H4 (cell line): ENCODE measurements around the gene HMOX1. TPM values are rescaled to one million over a fixed set of nuclear protein-coding genes. Genes with fewer than 3 reads are reported as not detected.

Source experiments
- DNase-seq: peaks from one replicate; pipeline ENCODE4 v3.0.0-alpha.2; 2015; ENCODE audit warnings: low spot score
- total RNA-seq: library from RNA; depleted of rRNA; stranded (reverse); fragments of >200 nt; shearing (Covaris generic); gene quantifications from 2 replicates; pipeline ENCODE4 v1.2.3, GENCODE V29; 2014

The HMOX1 gene
- total RNA-seq, 1 experiment from 2014 or later = 49.2 TPM

DNA sequence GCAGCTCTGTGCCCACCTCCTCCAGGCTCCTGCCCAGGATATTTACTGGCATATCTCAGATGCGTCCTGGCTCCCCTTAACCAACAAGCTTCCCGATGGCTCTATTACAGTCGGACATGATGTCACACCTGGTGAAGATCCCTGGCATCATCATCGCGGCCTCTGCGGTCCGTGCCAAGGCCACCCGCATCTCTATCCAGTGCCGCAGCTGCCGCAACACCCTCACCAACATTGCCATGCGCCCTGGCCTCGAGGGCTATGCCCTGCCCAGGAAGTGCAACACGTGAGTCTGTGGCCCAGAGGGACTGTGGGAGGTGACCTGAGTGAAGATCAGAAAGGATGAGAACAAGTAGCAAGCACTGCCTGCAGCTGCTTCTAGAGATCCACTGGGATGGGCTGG, 25.5 kb downstream of the HMOX1 start:
- DNase-seq = no peak

DNA sequence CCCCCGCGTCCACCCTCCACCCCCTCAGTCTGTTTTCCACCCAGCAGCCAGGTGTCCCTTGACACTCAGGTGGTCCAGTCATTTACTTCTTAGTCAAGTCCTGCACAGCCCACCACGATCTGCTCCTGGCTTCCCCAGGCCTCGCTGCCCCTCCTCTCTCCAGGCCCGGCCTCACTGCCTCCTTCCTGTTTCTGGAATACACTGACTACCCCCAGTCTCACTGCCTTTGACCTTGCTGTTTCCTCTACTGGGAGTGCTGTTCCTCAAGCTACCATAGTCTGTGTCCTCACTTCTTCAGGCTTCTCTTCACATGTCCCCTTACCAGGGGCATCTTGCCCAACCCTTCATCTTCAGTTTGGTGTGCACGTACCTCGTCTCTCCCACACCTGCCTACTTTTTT, 26.5 kb downstream of the HMOX1 start:
- no peak for DNase-seq

DNA sequence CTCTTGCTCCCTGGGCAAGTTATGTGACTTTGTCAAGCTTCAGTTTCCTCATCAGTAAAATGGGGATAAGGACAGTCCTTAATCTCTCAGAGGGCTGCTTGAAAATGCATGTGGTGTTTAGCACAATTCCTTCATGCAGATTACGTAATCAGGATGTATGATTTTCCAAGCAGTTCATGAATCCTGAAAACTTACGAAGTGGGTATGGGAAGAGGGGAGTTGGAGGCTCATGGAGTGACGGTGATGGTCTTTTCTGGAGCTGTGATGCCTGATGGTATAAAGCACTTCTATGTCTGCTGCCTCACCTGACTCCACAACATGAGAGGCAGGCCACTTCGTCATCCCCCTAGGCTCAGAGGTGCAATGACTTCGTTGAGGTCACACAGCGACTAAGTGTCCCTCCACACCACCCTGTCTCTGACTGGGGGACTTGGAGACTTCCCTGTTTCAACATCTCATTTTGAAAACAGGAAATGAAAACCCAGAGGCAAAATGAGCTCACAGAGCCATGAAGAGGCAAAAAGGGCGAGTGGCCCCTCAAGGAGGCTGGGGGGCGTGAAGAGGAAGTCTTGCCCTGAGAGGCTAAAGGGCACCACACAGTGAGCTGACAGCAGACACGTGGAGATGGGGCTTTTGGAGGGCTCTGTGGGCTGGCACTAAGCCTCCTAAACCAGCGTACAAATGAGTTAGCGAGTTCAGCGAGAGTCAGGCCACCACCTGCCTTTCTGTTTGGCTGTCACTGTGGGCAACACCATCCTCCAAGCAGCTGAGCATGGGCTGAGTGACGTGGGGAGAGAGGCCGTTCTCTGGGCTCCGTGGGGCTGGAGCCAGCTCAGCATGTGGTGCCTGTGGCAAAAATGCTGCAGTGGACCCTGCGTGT, 29.1 kb downstream of the HMOX1 start:
- no peak for DNase-seq

DNA sequence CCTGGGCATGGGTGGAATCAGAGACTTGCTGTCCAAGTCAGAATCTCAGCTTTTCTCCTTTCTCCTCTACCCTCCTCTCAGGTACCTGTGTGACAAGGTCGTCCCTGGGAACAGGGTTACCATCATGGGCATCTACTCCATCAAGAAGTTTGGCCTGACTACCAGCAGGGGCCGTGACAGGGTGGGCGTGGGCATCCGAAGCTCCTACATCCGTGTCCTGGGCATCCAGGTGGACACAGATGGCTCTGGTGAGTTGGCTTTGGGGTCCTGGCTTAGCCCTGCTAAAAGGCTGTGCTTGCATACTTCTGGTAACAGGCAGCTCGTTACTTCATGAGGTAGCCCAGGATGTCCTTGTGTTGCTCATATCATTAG, 29.8 kb downstream of the HMOX1 start:
- no peak for DNase-seq

DNA sequence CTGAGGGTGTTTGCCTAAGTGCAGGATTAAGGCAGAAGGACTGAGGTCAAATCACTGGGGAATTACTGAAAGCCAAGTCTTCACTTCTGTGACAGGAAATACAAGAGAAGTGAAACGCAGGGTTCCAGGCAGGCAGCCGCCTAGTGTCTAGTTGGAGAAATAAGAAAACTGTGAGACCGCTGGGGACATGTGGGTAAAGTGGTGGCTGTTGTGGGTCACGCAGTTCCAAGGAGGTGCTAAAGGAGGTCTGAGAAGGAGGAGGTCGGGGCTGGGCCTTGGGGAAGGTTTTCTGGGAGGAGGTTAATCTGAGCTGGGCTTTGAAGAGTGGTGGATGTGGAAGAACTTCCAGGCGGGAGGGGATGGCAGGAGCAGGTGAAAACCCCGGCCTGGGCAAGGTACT, 30.2 kb downstream of the HMOX1 start:
- DNase-seq = no peak

DNA sequence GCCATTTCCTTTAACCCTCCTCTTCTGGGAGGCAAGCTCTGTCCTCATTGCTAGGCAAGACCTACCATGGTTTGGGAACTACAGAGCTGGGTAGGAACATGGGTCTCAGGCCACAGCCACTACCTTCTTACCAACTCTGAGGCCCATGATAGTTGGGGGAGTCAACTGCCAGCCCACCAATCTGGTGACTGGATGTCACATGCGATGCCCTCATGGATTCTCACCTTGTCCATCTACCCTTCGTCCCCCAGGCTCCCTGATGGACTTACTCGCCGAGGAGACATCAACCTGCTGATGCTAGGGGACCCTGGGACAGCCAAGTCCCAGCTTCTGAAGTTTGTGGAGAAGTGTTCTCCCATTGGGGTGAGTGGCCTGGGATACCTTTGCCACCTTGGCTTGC, 32.7 kb downstream of the HMOX1 start:
- no peak for DNase-seq

DNA sequence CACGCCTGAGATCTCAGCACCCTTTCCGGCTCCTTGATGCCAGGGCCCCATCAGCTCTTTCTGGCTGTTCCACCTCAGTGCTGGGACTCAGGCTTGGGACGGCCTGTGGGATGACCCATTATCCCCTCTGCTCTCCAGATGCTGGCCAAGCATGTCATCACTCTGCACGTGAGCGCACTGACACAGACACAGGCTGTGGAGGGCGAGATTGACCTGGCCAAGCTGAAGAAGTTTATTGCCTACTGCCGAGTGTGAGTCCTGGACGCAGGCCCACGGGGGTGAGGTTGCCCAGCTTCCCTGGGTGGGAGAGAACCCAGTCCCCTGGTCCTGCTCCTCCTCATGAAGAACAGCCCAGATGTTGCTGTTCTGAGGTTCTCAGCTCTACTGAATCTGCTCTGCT, 36.7 kb downstream of the HMOX1 start:
- no peak for DNase-seq

DNA sequence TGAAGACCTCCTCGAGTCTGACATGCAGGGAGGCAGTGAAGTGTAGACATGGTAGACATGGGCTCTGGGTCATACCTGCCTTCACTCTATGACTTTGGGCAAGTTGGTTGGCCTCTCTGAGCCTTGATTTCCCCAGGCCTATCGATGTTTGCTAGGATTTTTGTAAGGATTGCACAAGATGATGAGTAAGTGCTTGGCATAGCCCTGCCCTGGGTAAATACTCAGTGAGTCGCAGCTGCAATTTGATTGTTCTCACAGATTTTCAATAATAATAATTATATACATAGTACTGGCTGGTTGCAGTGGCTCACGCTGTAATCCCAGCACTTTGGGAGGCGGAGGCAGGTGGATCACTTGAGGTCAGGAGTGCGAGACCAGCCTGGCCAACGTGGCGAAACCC, 37.2 kb downstream of the HMOX1 start:
- DNase-seq = no peak

DNA sequence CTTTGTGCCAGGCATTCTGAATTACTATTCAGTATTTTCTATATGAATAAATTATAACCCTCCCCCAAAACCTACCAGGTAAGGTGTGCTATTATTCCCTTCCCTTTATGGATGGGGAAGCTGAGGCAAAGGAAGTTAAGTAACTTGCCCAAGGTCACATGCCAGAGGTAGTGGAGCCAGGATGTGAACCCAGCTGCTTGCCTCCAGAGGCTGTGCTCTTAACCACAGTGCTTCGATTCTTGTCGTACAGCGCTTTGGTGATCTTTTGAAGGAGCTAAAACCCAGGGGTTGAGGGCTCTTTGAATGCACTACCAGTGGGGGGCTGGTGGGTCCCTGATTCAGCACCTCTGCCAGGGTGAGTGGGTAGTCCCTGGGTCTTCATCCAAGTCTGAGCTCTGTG, 37.8 kb downstream of the HMOX1 start:
- no peak for DNase-seq

DNA sequence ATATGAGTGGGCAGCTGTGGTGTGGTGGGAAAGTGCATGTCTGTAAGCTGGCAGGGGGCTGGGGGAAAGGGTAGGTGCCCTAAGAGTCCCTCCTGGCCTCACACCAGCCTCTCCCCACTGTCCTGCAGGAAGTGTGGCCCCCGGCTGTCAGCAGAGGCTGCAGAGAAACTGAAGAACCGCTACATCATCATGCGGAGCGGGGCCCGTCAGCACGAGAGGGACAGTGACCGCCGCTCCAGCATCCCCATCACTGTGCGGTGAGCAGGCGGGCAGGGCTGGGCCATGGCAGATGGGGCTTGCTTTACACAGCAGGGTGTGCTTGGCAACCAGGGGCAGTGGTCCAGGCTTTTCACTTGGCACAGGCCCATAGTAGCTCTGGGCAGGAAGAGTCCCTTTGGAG, 38.9 kb downstream of the HMOX1 start:
- no peak for DNase-seq

DNA sequence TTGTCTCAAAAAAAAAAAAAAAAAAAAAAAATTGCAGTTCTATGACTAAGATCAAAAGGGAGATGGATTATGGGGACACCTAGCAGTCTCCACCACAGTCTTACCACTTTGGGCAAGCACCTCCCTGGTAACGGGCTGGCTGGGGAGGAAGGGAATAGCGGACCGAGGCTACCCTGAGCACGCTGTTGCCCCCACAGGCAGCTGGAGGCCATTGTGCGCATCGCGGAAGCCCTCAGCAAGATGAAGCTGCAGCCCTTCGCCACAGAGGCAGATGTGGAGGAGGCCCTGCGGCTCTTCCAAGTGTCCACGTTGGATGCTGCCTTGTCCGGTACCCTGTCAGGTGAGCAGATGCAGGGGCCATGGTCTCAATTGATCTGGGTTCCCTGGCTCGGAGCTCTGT, 40.2 kb downstream of the HMOX1 start:
- no peak for DNase-seq

DNA sequence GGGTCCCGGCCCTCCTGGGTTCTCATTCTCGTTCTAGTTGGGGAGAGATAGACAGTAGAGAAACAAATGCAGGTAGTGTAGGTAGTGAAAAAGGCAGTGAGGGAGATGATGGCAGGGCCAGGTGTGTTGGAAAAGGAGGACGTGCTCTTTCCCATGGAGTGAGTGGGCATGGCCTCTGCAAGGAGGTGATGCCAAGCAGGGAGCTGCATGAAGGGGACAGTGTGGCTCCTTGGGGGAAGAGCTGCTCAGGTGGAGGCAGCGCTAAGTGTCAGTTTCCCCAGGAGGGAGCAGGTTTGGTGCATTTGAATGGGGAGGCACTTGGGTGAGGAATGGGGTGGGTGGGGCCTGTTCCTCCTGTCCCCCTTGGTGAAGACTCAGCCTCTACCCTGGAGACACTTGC, 41.2 kb downstream of the HMOX1 start:
- no peak for DNase-seq

DNA sequence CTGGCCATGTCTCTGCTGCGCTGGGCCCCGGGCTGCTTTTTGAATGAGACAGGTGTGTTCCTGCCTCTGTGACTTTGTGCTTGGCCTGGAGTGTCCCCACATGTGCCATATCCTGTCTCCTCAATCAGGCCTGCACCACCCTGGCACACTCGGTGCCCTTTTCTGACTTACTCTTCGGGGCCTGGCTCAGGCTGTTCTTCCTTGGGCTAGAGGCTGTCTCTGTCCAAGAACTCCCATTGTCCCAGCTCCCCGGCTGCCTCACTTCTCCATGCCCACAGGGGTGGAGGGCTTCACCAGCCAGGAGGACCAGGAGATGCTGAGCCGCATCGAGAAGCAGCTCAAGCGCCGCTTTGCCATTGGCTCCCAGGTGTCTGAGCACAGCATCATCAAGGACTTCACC, 42.0 kb downstream of the HMOX1 start:
- no peak for DNase-seq

DNA sequence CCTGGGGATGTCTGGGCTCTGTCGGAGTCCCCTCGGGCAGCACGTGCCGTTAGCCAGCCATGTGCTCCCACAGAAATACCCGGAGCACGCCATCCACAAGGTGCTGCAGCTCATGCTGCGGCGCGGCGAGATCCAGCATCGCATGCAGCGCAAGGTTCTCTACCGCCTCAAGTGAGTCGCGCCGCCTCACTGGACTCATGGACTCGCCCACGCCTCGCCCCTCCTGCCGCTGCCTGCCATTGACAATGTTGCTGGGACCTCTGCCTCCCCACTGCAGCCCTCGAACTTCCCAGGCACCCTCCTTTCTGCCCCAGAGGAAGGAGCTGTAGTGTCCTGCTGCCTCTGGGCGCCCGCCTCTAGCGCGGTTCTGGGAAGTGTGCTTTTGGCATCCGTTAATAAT, 43.2 kb downstream of the HMOX1 start:
- DNase-seq = no peak

DNA sequence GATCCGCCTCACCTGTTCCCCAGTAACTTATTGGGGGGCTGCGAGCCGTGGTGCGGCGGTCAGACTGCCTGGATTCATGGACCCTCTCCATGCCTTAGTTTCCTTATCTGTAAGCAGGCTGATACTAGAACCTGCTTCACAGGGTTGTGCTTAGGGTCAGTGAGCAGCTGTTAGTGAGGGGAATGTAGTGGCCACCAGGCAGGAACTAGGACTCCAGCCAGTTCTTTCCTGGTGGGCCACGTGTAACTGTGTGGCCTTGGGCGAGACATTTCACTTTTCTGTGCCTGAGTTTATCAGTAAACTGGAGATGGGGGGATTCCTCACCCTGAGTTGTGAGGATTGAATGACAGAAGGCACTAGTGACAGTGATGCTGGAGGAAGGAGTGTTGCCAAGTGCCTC, 43.9 kb downstream of the HMOX1 start:
- DNase-seq = no peak

DNA sequence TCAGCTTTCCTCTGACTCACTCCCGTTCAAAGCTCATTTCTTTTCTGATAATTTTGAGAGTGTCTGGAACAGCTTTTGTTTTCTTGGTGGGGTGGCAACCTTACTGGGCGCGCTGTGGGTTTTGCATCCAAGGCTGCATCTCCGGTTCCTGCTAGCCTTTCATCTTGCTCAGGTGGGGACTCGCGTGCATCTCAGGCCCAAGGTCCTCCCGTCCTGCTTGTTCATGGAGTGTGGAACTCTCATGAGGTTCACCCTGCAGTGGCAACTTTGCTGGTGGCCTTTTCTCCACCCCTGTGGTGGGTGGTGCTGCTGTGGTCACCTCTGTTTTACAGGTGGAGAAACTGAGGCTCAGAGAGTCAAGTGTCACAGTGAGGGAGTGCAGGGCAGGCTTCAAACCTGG, 44.6 kb downstream of the HMOX1 start:
- no peak for DNase-seq

DNA sequence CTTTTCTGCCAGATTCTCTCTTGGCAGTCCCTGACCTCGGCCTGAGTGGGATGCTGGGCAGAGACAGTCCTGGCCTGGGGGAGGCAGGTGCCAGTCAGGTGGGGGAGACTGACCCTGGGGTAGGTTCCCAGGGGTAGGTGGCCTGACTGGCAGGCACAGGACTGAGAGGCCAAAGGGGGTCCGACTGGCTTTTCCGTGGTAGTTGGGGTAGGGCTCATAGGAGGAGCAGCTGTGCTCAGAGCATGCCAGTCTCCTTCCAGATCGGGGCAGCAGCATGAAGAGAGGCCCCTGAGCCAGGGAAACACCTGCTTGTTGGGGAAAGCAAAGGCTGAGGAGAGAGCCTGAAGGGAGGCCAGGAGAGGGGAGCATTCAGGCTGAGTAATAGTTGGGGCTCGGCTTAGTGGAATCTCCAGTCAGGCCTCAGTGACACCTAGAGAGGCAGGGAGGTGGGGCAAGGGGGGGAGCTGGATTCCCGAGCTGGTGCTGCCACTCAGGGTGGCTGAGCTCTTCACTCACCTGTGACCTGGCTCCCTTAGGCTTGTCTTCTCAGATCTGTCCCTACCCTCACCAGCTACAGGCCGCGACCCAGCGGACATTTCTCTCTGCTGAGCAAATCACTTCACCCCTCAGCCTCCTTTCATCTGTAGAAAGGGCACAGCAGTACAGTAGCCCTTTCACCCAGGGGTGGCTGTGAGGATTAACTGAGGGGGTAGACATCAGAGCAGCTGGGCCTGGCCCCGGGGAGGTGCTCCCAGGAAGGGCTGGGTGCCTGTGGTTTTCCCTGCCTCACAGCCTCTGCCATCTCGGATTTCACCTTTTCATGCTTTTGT, 45.3 kb downstream of the HMOX1 start:
- peak; percentile 49 for DNase-seq

DNA sequence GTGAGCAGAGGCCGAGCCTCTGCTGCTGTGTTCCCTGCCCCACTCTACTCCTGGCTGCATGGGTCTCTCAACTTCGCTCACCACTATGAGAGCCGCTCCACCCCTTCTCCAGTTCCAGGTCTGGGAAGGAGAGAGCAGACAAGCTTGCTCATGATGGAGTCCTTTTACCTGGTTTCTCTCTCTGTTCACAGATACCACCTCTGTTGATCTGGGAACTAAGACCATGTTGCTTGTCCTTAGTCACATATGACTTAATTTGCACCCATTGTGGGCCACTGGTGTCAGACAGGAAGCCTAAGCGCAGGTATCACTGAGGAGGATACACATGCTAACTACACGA, 45.9 kb downstream of the HMOX1 start:
- DNase-seq = no peak

DNA sequence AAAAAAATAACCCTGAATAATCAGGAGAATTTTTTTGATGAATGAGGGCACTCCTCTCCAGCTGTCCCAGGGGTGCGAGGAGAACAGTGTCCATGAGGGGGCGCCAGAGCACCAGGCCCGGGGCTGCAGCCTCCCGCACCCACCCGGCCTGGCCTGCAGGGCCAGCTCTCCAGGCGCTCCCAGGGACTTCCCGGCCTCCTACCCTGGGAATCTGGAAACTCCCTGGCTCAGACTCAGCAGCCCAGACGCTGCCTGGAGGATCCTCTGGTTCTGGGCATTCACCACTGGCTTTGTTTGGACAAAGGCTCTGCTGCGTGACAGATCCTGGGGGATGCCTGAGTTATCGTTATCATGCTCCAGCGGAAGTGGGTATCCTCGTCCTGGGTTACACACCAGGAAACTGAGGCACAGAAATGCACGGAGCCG, 50.0 kb downstream of the HMOX1 start:
- DNase-seq = peak; percentile 70

DNA sequence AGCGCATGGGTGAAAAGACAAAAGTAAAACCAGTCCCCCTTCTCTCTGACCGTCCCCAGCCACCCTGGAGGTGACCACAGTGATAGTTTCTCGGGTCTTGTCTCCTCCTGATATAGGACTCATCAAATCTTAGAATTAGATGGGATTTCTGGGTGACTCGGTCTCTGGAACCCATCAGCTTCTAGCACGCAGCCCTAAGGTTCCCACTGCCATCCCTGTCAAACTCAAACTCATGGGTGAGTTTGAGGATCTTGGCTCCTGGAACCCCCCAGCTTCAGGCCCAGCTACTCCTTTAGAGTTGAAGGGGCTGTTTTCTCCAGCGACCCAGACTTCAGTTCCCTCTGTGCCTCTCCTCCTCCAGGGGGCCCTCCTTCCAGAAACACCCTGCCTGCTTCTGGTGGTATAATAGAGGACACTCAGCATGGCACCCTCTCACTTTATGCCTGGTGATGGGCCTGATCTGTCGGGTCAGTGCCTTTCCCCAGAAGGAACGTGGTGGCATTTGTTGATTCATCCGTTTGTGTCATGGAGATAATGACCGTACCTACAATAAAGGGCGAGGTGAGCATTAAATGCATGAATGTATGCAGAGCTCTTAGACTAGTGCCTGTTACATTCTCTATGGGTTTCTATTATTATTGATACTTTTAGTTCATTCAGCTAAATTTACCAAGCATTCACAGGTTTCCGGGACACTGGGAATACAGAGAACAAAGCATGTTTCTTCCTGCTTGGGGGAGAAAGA, 50.8 kb downstream of the HMOX1 start:
- no peak for DNase-seq

DNA sequence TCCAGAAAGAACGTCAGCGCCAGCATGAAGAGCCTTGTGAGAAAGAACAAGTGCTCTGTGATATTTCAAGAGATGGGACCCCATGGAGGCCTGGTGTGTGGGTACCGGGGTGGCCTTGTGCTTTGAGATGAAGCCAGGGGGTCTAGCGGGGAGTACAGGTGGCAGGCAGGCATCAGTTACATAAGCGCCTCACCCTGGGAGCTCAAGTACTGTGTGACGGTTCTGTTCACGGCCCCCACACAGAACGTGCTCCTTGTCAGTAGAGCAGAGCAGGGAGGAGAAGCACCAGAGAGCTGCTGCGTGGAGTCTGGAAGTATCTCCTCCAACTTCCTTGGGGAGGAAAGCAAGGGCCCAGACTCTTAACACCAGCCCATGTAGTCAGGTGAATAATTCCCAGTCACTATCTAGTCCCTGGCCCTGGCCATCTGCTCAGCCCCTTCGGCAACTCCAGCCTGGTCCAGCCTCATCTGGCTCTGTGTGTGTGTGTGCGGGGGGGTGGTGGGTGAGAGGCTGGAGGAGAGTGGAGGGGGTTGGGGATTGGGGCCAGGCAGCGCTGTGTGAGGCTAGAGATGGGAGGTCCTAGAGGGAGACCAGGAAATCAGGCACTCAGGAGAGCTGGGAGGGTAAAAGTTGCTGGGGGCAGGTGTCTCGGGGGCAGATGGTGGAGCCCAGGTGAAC, 51.5 kb downstream of the HMOX1 start:
- DNase-seq = no peak
